Measurements from ENCODE around the gene HOXB5. TPM values are rescaled to one million over a fixed set of nuclear protein-coding genes. Genes with fewer than 3 reads are reported as not detected.

Gene HOXB5
- total RNA-seq, 2 donors from 2014 or later, result 11.0 to 22.7 TPM

GRCh38 chr17:48636177-48637018, 42.8 kb upstream of the HOXB5 start:
- Histone ChIP-seq H3K36me3 (no peaks in the 10 kb centered on the region), H3K27ac (peak overlapping the region; percentile 37), H3K27me3 (peaks cover 23% of the 10 kb centered on the region), H3K4me3 (no peak overlapping the region), H3K9me3 (no peaks in the 10 kb centered on the region), H3K4me1 (peaks cover 17% of the 10 kb centered on the region), H3K9ac (ENCODE audit: low read depth in 2 of 2, low read length in 2 of 2) (peak overlapping the region; percentile 54 to 87)
- intact Hi-C loops (cut with DNase I), result no loop called here
- peak; percentile 95 for DNase-seq
- peak; percentile 56 for TF ChIP-seq CTCF (IDR thresholded peaks at IDR 0.05)

- peak; percentile 87 for DNase-seq
- intact Hi-C loops (cut with DNase I), result no loop called here
- H3K9ac ChIP-seq (ENCODE audit: low read depth in 2 of 2, low read length in 2 of 2), result peak overlapping the region; percentile 30 to 76
- H3K4me3 ChIP-seq, result no peak overlapping the region
- H3K4me1 ChIP-seq, result peaks cover 20% of the 10 kb centered on the region
- no peaks in the 10 kb centered on the region for H3K36me3 ChIP-seq
- peak overlapping the region; percentile 86 for H3K27ac ChIP-seq
- H3K9me3 ChIP-seq, result no peaks in the 10 kb centered on the region
- no peak for TF ChIP-seq CTCF (IDR thresholded peaks at IDR 0.05)
- peaks cover 28% of the 10 kb centered on the region for H3K27me3 ChIP-seq
Observed at GRCh38 chr17:48634493-48635208, 41.1 kb upstream of the HOXB5 start.

- Histone ChIP-seq H3K9me3 (no peaks in the 10 kb centered on the region), H3K27me3 (peaks cover 34% of the 10 kb centered on the region), H3K9ac (ENCODE audit: low read depth in 2 of 2, low read length in 2 of 2) (peak overlapping the region; percentile 71 to 76), H3K27ac (peak overlapping the region; percentile 86), H3K4me3 (peak overlapping the region; percentile 33), H3K4me1 (peaks cover 26% of the 10 kb centered on the region), H3K36me3 (no peaks in the 10 kb centered on the region)
- peak; percentile 32 for DNase-seq
- TF ChIP-seq CTCF (IDR thresholded peaks at IDR 0.05), result no peak
- intact Hi-C loops (cut with DNase I), result no loop called here
Observed at GRCh38 chr17:48633266-48633677, 39.7 kb upstream of the HOXB5 start.

DNA sequence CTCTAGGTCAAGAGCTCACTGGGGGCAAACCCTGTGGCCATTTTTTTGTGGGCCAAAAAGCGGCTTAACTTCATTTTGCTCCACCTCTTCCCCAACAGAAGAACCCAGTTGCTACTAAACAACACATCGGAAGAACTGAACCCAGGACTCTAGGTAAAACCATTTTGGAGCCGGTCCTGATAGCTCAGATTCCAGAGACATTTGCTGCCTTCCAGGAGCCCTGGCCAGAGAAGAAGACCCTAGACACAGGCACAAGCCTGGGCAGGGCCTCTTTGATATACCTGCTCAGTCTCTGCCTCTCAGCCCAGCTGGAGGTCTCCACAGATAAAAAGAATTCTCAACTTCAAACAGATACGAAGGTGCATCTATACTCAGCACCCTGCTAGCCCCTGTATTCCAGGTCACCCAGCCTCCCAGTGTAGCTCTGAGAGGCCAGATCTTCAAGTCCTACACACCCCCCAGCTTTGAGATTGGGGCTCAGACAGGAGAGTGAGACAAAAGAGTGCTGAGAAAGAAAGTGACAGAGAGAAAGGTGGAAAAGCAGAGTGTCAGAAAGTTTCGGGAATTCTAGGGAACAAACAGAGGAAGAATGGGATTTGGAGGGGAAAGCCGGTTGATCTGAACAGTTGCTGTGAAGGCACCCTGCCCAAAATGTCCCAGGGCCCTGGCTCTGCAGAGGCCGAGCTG, 39.1 kb upstream of the HOXB5 start:
- H3K4me1 ChIP-seq, result peaks cover 26% of the 10 kb centered on the region
- H3K36me3 ChIP-seq, result no peaks in the 10 kb centered on the region
- H3K27ac ChIP-seq, result peak overlapping the region; percentile 86
- peak overlapping the region; percentile 71 to 76 for H3K9ac ChIP-seq (ENCODE audit: low read depth in 2 of 2, low read length in 2 of 2)
- intact Hi-C loops (cut with DNase I), result no loop called here
- no peak for TF ChIP-seq CTCF (IDR thresholded peaks at IDR 0.05)
- H3K4me3 ChIP-seq, result peak overlapping the region; percentile 33
- H3K9me3 ChIP-seq, result no peaks in the 10 kb centered on the region
- DNase-seq, result peak; percentile 30
- H3K27me3 ChIP-seq, result peaks cover 34% of the 10 kb centered on the region

Measured in colonic mucosa (tissue), 4 donors.